ENCODE results near the gene NDUFA11.
"Not testable (repeated sequence)": the region's sequence is repeated elsewhere in the genome, so short reads cannot be mapped to it uniquely, and the experiment has no call there.

Gene NDUFA11

DNA sequence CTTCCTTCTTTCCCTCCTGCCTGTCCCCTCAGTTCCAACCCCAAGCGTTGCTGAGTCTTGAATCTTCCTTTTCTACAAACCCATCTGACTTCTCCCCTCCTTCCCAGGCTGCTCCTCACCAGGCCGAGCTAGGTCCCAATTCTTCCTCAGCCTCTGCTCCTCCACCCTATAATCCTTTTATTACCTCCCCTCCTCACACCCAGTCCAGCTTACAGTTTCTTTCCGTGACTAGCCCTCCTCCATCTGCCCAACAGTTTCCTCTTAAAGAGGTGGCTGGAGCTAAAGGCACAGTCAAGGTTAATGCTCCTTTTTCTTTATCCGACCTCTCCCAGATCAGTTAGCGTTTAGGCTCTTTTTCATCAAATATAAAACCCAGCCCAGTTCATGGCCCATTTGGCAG lies 55.0 kb downstream of the NDUFA11 start:
- H3K27me3 Mint-ChIP-seq; H3K36me3 Mint-ChIP-seq (ENCODE audit: low read depth); H3K4me1 Mint-ChIP-seq (ENCODE audit: low read depth); H3K27ac Mint-ChIP-seq; H3K4me3 Mint-ChIP-seq; H3K9me3 Mint-ChIP-seq: not testable (repeated sequence)

DNA sequence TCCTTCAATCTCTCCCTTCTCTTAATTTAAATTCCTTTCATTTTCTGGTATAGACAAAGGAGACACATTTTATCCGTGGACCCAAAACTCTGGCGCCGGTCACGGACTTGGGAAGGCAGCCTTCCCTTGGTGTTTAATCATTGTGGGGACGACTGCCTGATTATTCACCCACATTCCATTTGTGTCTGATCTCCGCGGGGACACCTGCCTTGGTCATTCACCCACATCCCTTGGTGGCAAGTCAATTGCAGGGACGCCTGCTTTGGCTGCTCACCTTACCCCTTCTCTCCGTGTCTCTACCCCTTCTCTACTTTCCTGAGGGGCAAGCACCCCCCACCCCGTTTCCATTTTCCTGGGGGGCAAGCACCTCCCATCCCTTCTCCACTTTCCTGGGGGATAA lies 55.7 kb downstream of the NDUFA11 start:
- H3K4me1 Mint-ChIP-seq (ENCODE audit: low read depth); H3K27ac Mint-ChIP-seq; H3K4me3 Mint-ChIP-seq; H3K9me3 Mint-ChIP-seq; H3K27me3 Mint-ChIP-seq; H3K36me3 Mint-ChIP-seq (ENCODE audit: low read depth): not testable (repeated sequence)
